ENCODE data around the gene APOBEC3F. TPM values are rescaled to one million over a fixed set of nuclear protein-coding genes. Genes with fewer than 3 reads are reported as not detected.

The APOBEC3F gene
- total RNA-seq, 1 experiment from 2014 or later: 8.9 TPM

- Histone ChIP-seq H3K79me2 (ENCODE audit: insufficient read depth, low read length) (no peaks in the 10 kb centered on the region), H2AK5ac (ENCODE audit: insufficient read length, low read length) (no peak overlapping the region), H2BK20ac (ENCODE audit: low read depth, low read length, poor library complexity, severe bottlenecking) (no peak overlapping the region), H3K14ac (ENCODE audit: insufficient read depth, low read length) (no peak overlapping the region), H3K27ac (ENCODE audit: insufficient read length, low read depth, low read length) (no peak overlapping the region), H3K56ac (ENCODE audit: insufficient read length, low read depth, low read length) (no peak overlapping the region), H4K8ac (replicated peaks; ENCODE audit: insufficient read length, low read depth, low read length) (no peak overlapping the region), H3K9ac (ENCODE audit: extremely low read depth, insufficient read length, low read length) (no peak overlapping the region), H3K79me1 (ENCODE audit: insufficient read depth, low read depth, low read length, poor library complexity, severe bottlenecking) (no peaks in the 10 kb centered on the region), H4K5ac (ENCODE audit: insufficient read length, low read depth, low read length) (no peak overlapping the region), H2AFZ (ENCODE audit: low read length) (no peak overlapping the region), H4K20me1 (ENCODE audit: control insufficient read depth, insufficient read depth, insufficient read length) (no peaks in the 10 kb centered on the region), H2BK15ac (ENCODE audit: low read depth, low read length) (no peak overlapping the region), H3K9me3 (ENCODE audit: control insufficient read depth, low read depth, low read length) (no peaks in the 10 kb centered on the region), H3T11ph (ENCODE audit: low read length) (no peak overlapping the region), H2BK120ac (ENCODE audit: low read depth, low read length, poor library complexity, severe bottlenecking) (no peak overlapping the region), H3K23me2 (ENCODE audit: insufficient read length, low read depth, low read length, poor library complexity, severe bottlenecking) (peaks cover 6% of the 10 kb centered on the region), H2BK12ac (ENCODE audit: insufficient read length, low read depth, low read length) (no peak overlapping the region), H4K91ac (ENCODE audit: insufficient read length, low read depth, low read length) (no peak overlapping the region), H2BK5ac (ENCODE audit: insufficient read length, low read length) (no peak overlapping the region), H3K27me3 (ENCODE audit: insufficient read depth, low read length) (no peaks in the 10 kb centered on the region), H3K4me2 (ENCODE audit: insufficient read depth, insufficient read length, low read length) (no peak overlapping the region), H3K4me1 (ENCODE audit: insufficient read depth, low read length) (no peaks in the 10 kb centered on the region; the same call in 1 of the 2 replicates), H3K4ac (ENCODE audit: low read depth, low read length) (no peak overlapping the region), H3K18ac (ENCODE audit: insufficient read length, low read depth, low read length) (no peak overlapping the region), H3K23ac (ENCODE audit: insufficient read length, low read depth, low read length) (no peak overlapping the region)
- H3K27me3 Mint-ChIP-seq (ENCODE audit: low read depth): no peaks in the 10 kb centered on the region; the same call in 1 of the 2 replicates
- DNase-seq: no peak
- WGBS (ENCODE audit: extremely low coverage, insufficient read length, low lambda C conversion rate): no CpG with 5 or more reads among the region's 15 CpGs
- peaks cover 34 to 35% of the 10 kb centered on the region in 2 experiments for H3K4me1 Mint-ChIP-seq
- peaks cover 1 to 4% of the 10 kb centered on the region in 2 experiments; a peak in 2 of 5 replicates for H3K9me3 Mint-ChIP-seq
- peak overlapping the region in 2 of 3 experiments; percentile 2 to 71; a peak in 1 of 7 replicates for H3K27ac Mint-ChIP-seq
- no peaks in the 10 kb centered on the region for H3K36me3 Mint-ChIP-seq (ENCODE audit: insufficient read depth in 1 of 3, low read depth in 3 of 3)
- peak; percentile 24; the same call in 1 of the 3 replicates for TF ChIP-seq CTCF (conservative IDR thresholded peaks at IDR 0.05)
- no peak overlapping the region for H3K4me3 Mint-ChIP-seq
Observed at GRCh38 chr22:39010946-39011345, 29.7 kb upstream of the APOBEC3F start.

Measured in H9 (cell line).